G401 (cell line): ENCODE results near the gene SLC38A7. TPM values are rescaled to one million over a fixed set of nuclear protein-coding genes. Genes with fewer than 3 reads are reported as not detected.
A peak's percentile ranks its signal among the peaks of the same experiment; 100 is the strongest.
"Not testable (repeated sequence)": the region's sequence is repeated elsewhere in the genome, so short reads cannot be mapped to it uniquely, and the experiment has no call there.

Experiments used
- DNase-seq: peaks from one replicate; pipeline ENCODE4 v3.0.0-alpha.2; 2015; ENCODE audit warnings: low spot score
- in situ Hi-C: cut with HindIII; loops from 2 replicates; pipeline ENCODE4 v1.10.0; 2016; ENCODE audit warnings: low sequenced_read_pairs, mixed read lengths
- total RNA-seq: library from RNA; depleted of rRNA; stranded (reverse); fragments of >200 nt; shearing (Covaris generic); gene quantifications from 2 replicates; pipeline ENCODE4 v1.2.3, GENCODE V29; 2014; rRNA removed

Gene SLC38A7
- total RNA-seq, 1 experiment from 2014 or later = 12.2 TPM

DNA sequence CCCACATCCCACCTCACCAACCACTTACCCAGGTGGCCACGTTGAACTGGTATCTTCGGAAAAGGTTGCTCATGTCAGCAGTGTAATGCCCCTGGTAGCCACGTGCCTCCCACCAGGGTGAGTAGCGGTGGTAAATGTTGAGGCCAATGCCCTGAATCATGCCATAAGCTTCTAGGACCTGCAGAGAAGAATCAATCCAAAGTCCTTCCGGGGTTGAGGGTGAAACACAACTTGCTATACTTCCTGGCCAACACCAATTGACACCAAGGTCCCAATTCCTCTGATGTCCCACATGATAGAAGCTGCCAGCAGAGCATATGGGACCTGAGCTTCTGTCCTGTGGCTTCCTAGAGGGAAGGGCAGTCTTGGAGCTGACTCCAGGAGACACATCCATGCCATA is 43.6 kb downstream of the SLC38A7 start:
- no peak for DNase-seq
- in situ Hi-C loops = no loop called here

DNA sequence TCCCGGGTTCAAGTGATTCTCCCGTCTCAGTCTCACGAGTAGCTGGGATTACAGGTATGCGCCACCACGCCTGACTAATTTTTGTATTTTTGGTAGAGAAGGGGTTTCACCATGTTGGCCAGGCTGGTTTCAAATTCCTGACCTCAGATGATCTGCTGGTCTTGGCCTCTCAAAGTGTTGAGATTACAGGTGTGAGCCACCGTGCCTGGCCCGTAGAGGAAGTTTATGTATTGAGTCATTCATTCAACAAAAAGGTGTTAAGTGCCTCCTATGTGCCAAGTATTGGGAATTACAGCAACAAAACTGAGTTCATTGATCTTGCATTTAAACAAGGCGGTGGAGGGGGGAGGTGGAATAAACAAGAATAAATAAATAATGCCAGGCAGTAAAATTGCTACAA is 44.7 kb downstream of the SLC38A7 start:
- no peak for DNase-seq
- in situ Hi-C loops = no loop called here

- DNase-seq = no peak
- in situ Hi-C loops = no loop called here
These were observed 45.3 kb downstream of the SLC38A7 start for GRCh38 chr16:58639230-58639629.

- in situ Hi-C loops = no loop called here
- peak; percentile 27 for DNase-seq
These were observed 46.2 kb downstream of the SLC38A7 start for GRCh38 chr16:58638148-58639036.

DNA sequence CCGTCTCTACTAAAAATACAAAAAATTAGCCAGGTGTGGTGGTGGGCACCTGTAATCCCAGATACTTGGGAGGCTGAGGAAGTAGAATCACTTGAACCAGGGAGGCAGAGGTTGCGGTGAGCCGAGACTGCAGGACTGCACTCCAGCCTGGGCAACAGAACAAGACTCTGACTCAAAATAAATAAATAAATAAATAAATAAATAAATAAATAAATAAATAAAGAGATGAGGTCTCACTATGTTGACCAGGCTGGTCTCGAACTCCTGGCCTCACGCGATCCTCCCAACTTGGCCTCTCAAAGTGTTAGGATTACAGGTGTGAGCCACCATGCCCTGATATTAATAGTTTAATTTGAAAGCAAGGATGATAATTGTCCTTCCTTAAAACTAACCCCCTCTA is 47.5 kb downstream of the SLC38A7 start:
- DNase-seq, in situ Hi-C loops: not testable (repeated sequence)

GRCh38 chr16:58636466-58636865 is 48.1 kb downstream of the SLC38A7 start:
- in situ Hi-C loops = no loop called here
- DNase-seq = no peak

- in situ Hi-C loops = no loop called here
These were observed 49.1 kb downstream of the SLC38A7 start for GRCh38 chr16:58635502-58635901.

GRCh38 chr16:58634265-58634802 is 50.2 kb downstream of the SLC38A7 start:
- in situ Hi-C loops = no loop called here
- DNase-seq = no peak

More at GRCh38 chr16:58635502-58635901, 49.1 kb downstream of the SLC38A7 start:
- DNase-seq = no peak

GRCh38 chr16:58629733-58630640 is 54.6 kb downstream of the SLC38A7 start, which contains the start of gene CNOT1:
CNOT1 (minus strand) TSS chr16:58629826; CDS start chr16:58599337, 30,489 bp downstream.
- DNase-seq = peak; percentile 99
- in situ Hi-C loops = loop anchor here (10.0 kb wide), 1 partner anchor 95 kb away; no protein-coding TSS in a partner anchor

DNA sequence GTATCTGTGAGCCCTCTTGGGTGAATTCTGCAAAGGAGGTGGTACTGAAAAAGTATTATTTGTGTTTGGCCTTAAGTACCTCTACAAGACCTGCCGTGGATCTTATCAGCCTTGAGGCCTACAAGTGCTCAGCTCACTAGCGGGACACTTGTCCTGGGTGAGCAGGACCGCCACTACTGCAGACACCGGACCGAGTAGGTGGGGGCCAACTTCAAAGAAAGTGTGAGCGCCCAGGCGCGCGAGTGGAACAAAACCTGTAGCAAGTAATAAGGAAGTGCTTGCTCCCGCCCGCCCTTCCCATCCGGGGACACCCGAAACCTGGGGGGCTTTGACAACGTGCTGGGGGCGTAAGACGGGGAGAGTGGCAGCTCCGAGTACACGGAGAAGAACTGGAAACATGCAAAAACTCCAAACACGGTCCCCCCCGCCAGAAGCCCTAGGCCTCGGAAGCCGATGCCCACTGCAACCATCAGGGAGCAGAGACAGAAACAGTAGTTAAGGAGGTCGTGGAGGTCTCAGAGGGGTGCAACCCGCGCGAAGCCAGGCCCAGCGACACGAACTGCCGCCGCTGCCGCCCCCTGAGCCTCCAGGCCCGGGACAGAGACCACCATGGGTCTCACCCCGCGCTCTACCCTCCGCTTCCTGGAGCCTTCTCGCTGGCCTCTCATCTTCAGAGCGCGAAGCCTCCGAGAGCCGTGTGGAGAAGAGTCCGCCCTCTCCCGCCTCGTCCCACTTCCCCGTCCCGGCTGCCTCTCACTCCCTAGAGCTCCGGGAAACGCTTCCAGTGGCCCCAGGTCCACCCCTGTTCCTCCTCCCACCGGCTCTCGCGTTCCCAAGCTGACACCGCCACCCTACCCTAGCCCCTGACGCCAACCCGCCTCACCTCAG is 55.5 kb downstream of the SLC38A7 start:
- peak; percentile 35 for DNase-seq
- in situ Hi-C loops = loop anchor here (10.0 kb wide), 1 partner anchor 94 kb away; no protein-coding TSS in a partner anchor

DNA sequence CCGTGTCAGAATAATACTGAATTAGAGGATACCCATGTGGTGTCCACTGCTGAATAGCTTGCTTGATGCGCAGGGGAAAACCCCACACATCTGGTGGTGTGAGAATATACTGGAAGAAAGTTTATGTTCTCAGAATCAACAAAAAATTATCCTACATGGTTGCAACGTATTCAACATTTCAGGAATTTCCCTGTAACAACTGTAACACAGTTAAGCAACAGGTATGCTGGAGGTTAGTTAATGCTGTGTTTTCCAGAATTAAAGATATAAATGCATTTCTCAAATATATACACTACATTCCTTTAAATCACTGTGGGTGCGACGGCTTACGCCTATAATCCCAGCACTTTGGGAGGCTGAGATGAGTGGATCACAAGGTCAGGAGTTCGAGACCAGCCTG is 60.4 kb downstream of the SLC38A7 start:
- no peak for DNase-seq
- in situ Hi-C loops = loop anchor here (10.0 kb wide), 1 partner anchor 89 kb away; no protein-coding TSS in a partner anchor

- in situ Hi-C loops = loop anchor here (10.0 kb wide), 1 partner anchor 86 kb away; no protein-coding TSS in a partner anchor
- no peak for DNase-seq
These were observed 64.2 kb downstream of the SLC38A7 start for GRCh38 chr16:58620396-58620795.

- in situ Hi-C loops = no loop called here
- no peak for DNase-seq
These were observed 69.3 kb downstream of the SLC38A7 start for GRCh38 chr16:58615280-58615679.

Other genes with a start within 250 kb of the SLC38A7 start
- gene NDRG4, start 184.6 kb downstream of the SLC38A7 start, total RNA-seq = 9.5 and 11.8 TPM in 2 replicates
- 18.6 and 21.3 TPM in 2 replicates for gene SETD6, start 169.3 kb downstream of the SLC38A7 start, total RNA-seq
- gene CNOT1, start 54.9 kb downstream of the SLC38A7 start, total RNA-seq = 179 and 273 TPM in 2 replicates
- gene GOT2, start 49.5 kb upstream of the SLC38A7 start, total RNA-seq = 88.9 and 113 TPM in 2 replicates